H9 (cell line): ENCODE data around the gene CPNE8. TPM values are rescaled to one million over a fixed set of nuclear protein-coding genes. Genes with fewer than 3 reads are reported as not detected.

ENCODE experiments used
- DNase-seq: peaks from one replicate; pipeline ENCODE4 v3.0.0-alpha.2; 2017
- H2AFZ ChIP-seq: one replicate; pipeline ENCODE4 v1.6.1; 2013; ENCODE audit warnings: mild to moderate bottlenecking, low read length, control low read depth, moderate library complexity
- H2AK5ac ChIP-seq: 2 replicates; pipeline ENCODE4 v1.6.1; 2013; ENCODE audit warnings: low read length, control low read depth, mixed read lengths; ENCODE audit not compliant: insufficient read length
- H2BK120ac ChIP-seq: one replicate; pipeline ENCODE4 v1.6.1; 2013; ENCODE audit warnings: low read depth, mild to moderate bottlenecking, low read length, control low read depth, inconsistent platforms; ENCODE audit not compliant: poor library complexity, severe bottlenecking
- H2BK12ac ChIP-seq: 2 replicates; pipeline ENCODE4 v1.6.1; 2013; ENCODE audit warnings: low read length, control low read depth, mixed read lengths, low read depth; ENCODE audit not compliant: insufficient read length
- H2BK15ac ChIP-seq: 2 replicates; pipeline ENCODE4 v1.6.1; 2013; ENCODE audit warnings: low read depth, low read length, control low read depth
- H2BK20ac ChIP-seq: one replicate; pipeline ENCODE4 v1.6.1; 2013; ENCODE audit warnings: low read depth, mild to moderate bottlenecking, low read length, control low read depth, inconsistent platforms; ENCODE audit not compliant: poor library complexity, severe bottlenecking
- H2BK5ac ChIP-seq: 2 replicates; pipeline ENCODE4 v1.6.1; 2013; ENCODE audit warnings: low read length, control low read depth, mixed read lengths; ENCODE audit not compliant: insufficient read length
- H3K14ac ChIP-seq: 2 replicates; pipeline ENCODE4 v1.6.1; 2013; ENCODE audit warnings: low read length, control low read depth; ENCODE audit not compliant: insufficient read depth
- H3K18ac ChIP-seq: 2 replicates; pipeline ENCODE4 v1.6.1; 2013; ENCODE audit warnings: low read depth, mild to moderate bottlenecking, mixed read lengths, low read length, control low read depth; ENCODE audit not compliant: insufficient read length
- H3K23ac ChIP-seq: 2 replicates; pipeline ENCODE4 v1.6.1; 2013; ENCODE audit warnings: low read length, control low read depth, mixed read lengths, low read depth; ENCODE audit not compliant: insufficient read length
- H3K23me2 ChIP-seq: 2 replicates; pipeline ENCODE4 v1.6.1; 2013; ENCODE audit warnings: low read depth, mild to moderate bottlenecking, mixed read lengths, low read length, control low read depth; ENCODE audit not compliant: insufficient read length, poor library complexity, severe bottlenecking
- H3K27ac ChIP-seq: 2 replicates; pipeline ENCODE4 v1.5.1; 2013; ENCODE audit warnings: low read length, control low read depth, mixed read lengths, low read depth; ENCODE audit not compliant: insufficient read length
- H3K27me3 ChIP-seq: 2 replicates; pipeline ENCODE4 v1.6.1; 2013; ENCODE audit warnings: low read length, control low read depth, inconsistent platforms; ENCODE audit not compliant: insufficient read depth
- H3K4ac ChIP-seq: 2 replicates; pipeline ENCODE4 v1.6.1; 2013; ENCODE audit warnings: low read depth, mild to moderate bottlenecking, control low read depth, inconsistent platforms, low read length, moderate library complexity
- H3K4me1 ChIP-seq: 2 replicates; pipeline ENCODE4 v1.6.1; 2013; ENCODE audit warnings: low read length, control low read depth, inconsistent platforms; ENCODE audit not compliant: insufficient read depth
- H3K4me2 ChIP-seq: 2 replicates; pipeline ENCODE4 v1.6.1; 2013; ENCODE audit warnings: low read length, control low read depth, mixed read lengths; ENCODE audit not compliant: insufficient read length, insufficient read depth
- H3K56ac ChIP-seq: 2 replicates; pipeline ENCODE4 v1.6.1; 2013; ENCODE audit warnings: low read depth, mild to moderate bottlenecking, mixed read lengths, low read length, control low read depth; ENCODE audit not compliant: insufficient read length
- H3K79me1 ChIP-seq: 2 replicates; pipeline ENCODE4 v1.6.1; 2013; ENCODE audit warnings: low read depth, mild to moderate bottlenecking, moderate library complexity, low read length, control low read depth, inconsistent platforms; ENCODE audit not compliant: insufficient read depth, poor library complexity, severe bottlenecking
- H3K79me2 ChIP-seq: 2 replicates; pipeline ENCODE4 v1.6.1; 2013; ENCODE audit warnings: low read length, control low read depth, inconsistent platforms; ENCODE audit not compliant: insufficient read depth
- H3K9ac ChIP-seq: 2 replicates; pipeline ENCODE4 v1.6.1; 2013; ENCODE audit warnings: low read length, control low read depth, mixed read lengths; ENCODE audit not compliant: insufficient read length; ENCODE audit errors: extremely low read depth
- H3K9me3 ChIP-seq: one replicate; pipeline ENCODE4 v1.6.1; 2013; ENCODE audit warnings: low read depth, low read length, inconsistent platforms; ENCODE audit not compliant: control insufficient read depth
- H3T11ph ChIP-seq: one replicate; pipeline ENCODE4 v1.6.1; 2013; ENCODE audit warnings: mild to moderate bottlenecking, low read length, control low read depth, inconsistent platforms
- H4K20me1 ChIP-seq: one replicate; pipeline ENCODE4 v1.6.1; 2013; ENCODE audit not compliant: control insufficient read depth, insufficient read length, insufficient read depth
- H4K5ac ChIP-seq: 2 replicates; pipeline ENCODE4 v1.6.1; 2013; ENCODE audit warnings: low read depth, mild to moderate bottlenecking, mixed read lengths, low read length, control low read depth; ENCODE audit not compliant: insufficient read length
- H4K8ac ChIP-seq: replicated peaks from 2 replicates; pipeline ENCODE4 v1.6.1; 2013; ENCODE audit warnings: low read length, control low read depth, mixed read lengths, low read depth; ENCODE audit not compliant: insufficient read length
- H4K91ac ChIP-seq: 2 replicates; pipeline ENCODE4 v1.6.1; 2013; ENCODE audit warnings: low read depth, mild to moderate bottlenecking, moderate library complexity, mixed read lengths, low read length, control low read depth; ENCODE audit not compliant: insufficient read length
- H3K27ac Mint-ChIP-seq, 3 experiments: 2 replicates in 2 of 3; 3 replicates in 1 of 3; pipeline ENCODE4 v1.8.0; 2020 to 2021; ENCODE audit warnings: mixed read lengths in 3 of 3, mild to moderate bottlenecking in 1 of 3, moderate library complexity in 1 of 3
- H3K27me3 Mint-ChIP-seq: 2 replicates; pipeline ENCODE4 v1.8.0; 2021; ENCODE audit warnings: low read depth, mild to moderate bottlenecking, moderate library complexity, mixed read lengths
- H3K36me3 Mint-ChIP-seq, 3 experiments: 2 replicates in 2 of 3; 3 replicates in 1 of 3; pipeline ENCODE4 v1.8.0; 2020 to 2021; ENCODE audit warnings: low read depth in 3 of 3, mixed read lengths in 3 of 3; ENCODE audit not compliant: insufficient read depth in 1 of 3
- H3K4me1 Mint-ChIP-seq, 2 experiments: 2 replicates each; pipeline ENCODE4 v1.8.0; 2020; ENCODE audit warnings: mixed read lengths in 2 of 2
- H3K4me3 Mint-ChIP-seq, 2 experiments: 2 replicates in 1 of 2; 3 replicates in 1 of 2; pipeline ENCODE4 v1.8.0; 2020 to 2021; ENCODE audit warnings: mild to moderate bottlenecking in 2 of 2, mixed read lengths in 2 of 2, moderate library complexity in 1 of 2
- H3K9me3 Mint-ChIP-seq, 2 experiments: 2 replicates in 1 of 2; 3 replicates in 1 of 2; pipeline ENCODE4 v1.8.0; 2020; ENCODE audit warnings: mild to moderate bottlenecking in 2 of 2, mixed read lengths in 2 of 2, moderate library complexity in 1 of 2
- CTCF ChIP-seq: fragments of 200-600 bp; sonication (generic); conservative IDR thresholded peaks from 3 replicates; pipeline ENCODE4 v1.8.0; 2021; ENCODE audit warnings: antibody characterized with exemption, mild to moderate bottlenecking
- whole genome bisulfite sequencing: extraction: QIAGEN DNeasy Blood & Tissue Kit; methylation state at CpG from one replicate; pipeline ENCODE4 v1.1.7; 2013; ENCODE audit warnings: missing lambda C conversion rate, low lambda C conversion rate, mixed read lengths; ENCODE audit not compliant: insufficient read length; ENCODE audit errors: extremely low coverage; 5-methylcytosine and 5-hydroxymethylcytosine counted together
- total RNA-seq: library from RNA; stranded (reverse); gene quantifications from 2 replicates; pipeline ENCODE4 v1.2.1, GENCODE V29; 2021

Gene CPNE8
- total RNA-seq, 1 experiment from 2014 or later = 1.9 TPM

- H3T11ph ChIP-seq = no peak overlapping the region
- peaks cover 3 to 20% (median 6%) of the 10 kb centered on the region in 3 experiments for H3K36me3 Mint-ChIP-seq
These were observed 26.4 kb downstream of the CPNE8 start for GRCh38 chr12:38878986-38879385.

More at GRCh38 chr12:38878986-38879385, 26.4 kb downstream of the CPNE8 start:
- Histone ChIP-seq H3K18ac (no peak overlapping the region), H2AFZ (no peak overlapping the region), H2BK120ac (no peak overlapping the region), H3K23me2 (no peaks in the 10 kb centered on the region), H4K8ac (no peak overlapping the region), H2BK12ac (no peak overlapping the region), H3K4me2 (no peak overlapping the region), H3K9ac (no peak overlapping the region), H4K91ac (no peak overlapping the region), H3K79me2 (no peaks in the 10 kb centered on the region), H3K79me1 (no peaks in the 10 kb centered on the region), H3K27me3 (no peaks in the 10 kb centered on the region), H3K23ac (no peak overlapping the region), H3K27ac (no peak overlapping the region), H2AK5ac (no peak overlapping the region), H3K9me3 (no peaks in the 10 kb centered on the region), H3K14ac (no peak overlapping the region), H3K4ac (no peak overlapping the region), H2BK20ac (no peak overlapping the region), H2BK15ac (no peak overlapping the region), H3K4me1 (0 out of 2 replicates have a peak, but pooled peaks cover 3% of the 10 kb centered on the region), H4K5ac (no peak overlapping the region), H3K56ac (no peak overlapping the region), H2BK5ac (no peak overlapping the region), H4K20me1 (no peaks in the 10 kb centered on the region)
- H3K4me1 Mint-ChIP-seq = peaks cover 12 to 13% of the 10 kb centered on the region in 2 experiments
- TF ChIP-seq CTCF = no peak
- DNase-seq = no peak
- H3K9me3 Mint-ChIP-seq = peaks cover 8 to 14% of the 10 kb centered on the region in 2 experiments; a peak in 4 of 5 replicates
- H3K27me3 Mint-ChIP-seq = no peaks in the 10 kb centered on the region
- H3K4me3 Mint-ChIP-seq = no peak overlapping the region
- no peak overlapping the region for H3K27ac Mint-ChIP-seq
- no CpG with 5 or more reads among the region's 4 CpGs for WGBS
